Liver (tissue), 2 donors: Measurements from ENCODE around the gene ANKRD33B.

Experiments used
- GABPA ChIP-seq, 2 donors: IDR thresholded peaks in 1 of 2; conservative IDR thresholded peaks in 1 of 2; 2 replicates each; pipeline ENCODE4 v1.6.1; 2016; ENCODE audit warnings: antibody characterized with exemption in 2 of 2, mild to moderate bottlenecking in 1 of 2, moderate library complexity in 1 of 2
- RXRA ChIP-seq, 2 donors: IDR thresholded peaks; 2 replicates each; pipeline ENCODE4 v1.6.1; 2017 to 2018; ENCODE audit warnings: antibody characterized with exemption in 2 of 2, mild to moderate bottlenecking in 1 of 2
- SP1 ChIP-seq: IDR thresholded peaks from 2 replicates; pipeline ENCODE4 v1.6.1; 2018; ENCODE audit warnings: antibody characterized with exemption, mild to moderate bottlenecking
- YY1 ChIP-seq: IDR thresholded peaks from 2 replicates; pipeline ENCODE4 v1.6.1; 2016; ENCODE audit warnings: antibody characterized with exemption, mild to moderate bottlenecking
- TF ChIP-seq, protein P1 (sequence below): IDR thresholded peaks from 2 replicates; pipeline ENCODE4 v1.6.1; 2016; ENCODE audit warnings: antibody characterized with exemption
- donor health status: healthy.

DNA sequence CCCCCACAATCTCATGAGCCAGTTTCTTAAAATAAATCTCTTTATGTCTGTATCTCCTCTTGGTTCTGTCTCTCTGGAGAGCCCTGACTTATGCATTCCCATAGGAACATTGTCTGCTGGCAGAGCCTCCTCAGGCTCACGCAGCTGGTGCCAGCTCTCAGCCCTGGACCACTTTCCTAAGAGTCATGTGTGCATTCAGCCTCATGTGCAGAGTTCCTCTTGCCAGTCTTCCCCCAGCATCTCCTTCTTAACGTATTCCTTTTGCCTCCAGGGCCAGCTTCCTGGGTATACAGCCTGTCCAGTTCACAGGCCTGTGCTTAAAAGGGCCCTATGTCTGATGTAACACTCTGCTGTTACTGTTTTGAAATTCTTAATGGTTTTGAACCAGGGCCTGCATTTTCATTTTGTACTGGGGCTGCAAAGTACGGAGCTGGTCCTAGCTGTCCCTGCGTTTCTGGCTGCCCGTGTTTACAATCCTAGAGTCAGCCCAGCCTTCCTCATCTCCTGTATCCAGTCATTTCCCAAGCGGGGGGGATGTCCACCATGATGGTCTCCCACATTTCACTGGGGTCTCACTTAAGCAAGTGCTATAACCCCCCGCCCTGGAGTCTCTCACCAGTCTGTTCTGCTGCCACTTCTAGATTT is 18.1 kb downstream of the ANKRD33B start:
- TF ChIP-seq YY1 (no peak), RXRA (IDR thresholded peaks at IDR 0.05) (no peak), SP1 (no peak), GABPA (IDR thresholded peaks at IDR 0.05 in 1 of 2, conservative IDR thresholded peaks at IDR 0.05 in 1 of 2) (no peak)
- TF ChIP-seq, protein P1, sequence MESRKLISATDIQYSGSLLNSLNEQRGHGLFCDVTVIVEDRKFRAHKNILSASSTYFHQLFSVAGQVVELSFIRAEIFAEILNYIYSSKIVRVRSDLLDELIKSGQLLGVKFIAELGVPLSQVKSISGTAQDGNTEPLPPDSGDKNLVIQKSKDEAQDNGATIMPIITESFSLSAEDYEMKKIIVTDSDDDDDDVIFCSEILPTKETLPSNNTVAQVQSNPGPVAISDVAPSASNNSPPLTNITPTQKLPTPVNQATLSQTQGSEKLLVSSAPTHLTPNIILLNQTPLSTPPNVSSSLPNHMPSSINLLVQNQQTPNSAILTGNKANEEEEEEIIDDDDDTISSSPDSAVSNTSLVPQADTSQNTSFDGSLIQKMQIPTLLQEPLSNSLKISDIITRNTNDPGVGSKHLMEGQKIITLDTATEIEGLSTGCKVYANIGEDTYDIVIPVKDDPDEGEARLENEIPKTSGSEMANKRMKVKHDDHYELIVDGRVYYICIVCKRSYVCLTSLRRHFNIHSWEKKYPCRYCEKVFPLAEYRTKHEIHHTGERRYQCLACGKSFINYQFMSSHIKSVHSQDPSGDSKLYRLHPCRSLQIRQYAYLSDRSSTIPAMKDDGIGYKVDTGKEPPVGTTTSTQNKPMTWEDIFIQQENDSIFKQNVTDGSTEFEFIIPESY: no peak
